HG02571 (cell line): ENCODE measurements around the gene FAM171A1.
"Not testable (repeated sequence)": the region's sequence is repeated elsewhere in the genome, so short reads cannot be mapped to it uniquely, and the experiment has no call there.

ENCODE experiments used
- ATAC-seq: cut with Tn5 transposase; IDR thresholded peaks from one replicate; pipeline ENCODE4 v1.9.1; 2021; ENCODE audit warnings: mild to moderate bottlenecking, moderate library complexity; ENCODE audit not compliant: unreplicated experiment

Gene FAM171A1

DNA sequence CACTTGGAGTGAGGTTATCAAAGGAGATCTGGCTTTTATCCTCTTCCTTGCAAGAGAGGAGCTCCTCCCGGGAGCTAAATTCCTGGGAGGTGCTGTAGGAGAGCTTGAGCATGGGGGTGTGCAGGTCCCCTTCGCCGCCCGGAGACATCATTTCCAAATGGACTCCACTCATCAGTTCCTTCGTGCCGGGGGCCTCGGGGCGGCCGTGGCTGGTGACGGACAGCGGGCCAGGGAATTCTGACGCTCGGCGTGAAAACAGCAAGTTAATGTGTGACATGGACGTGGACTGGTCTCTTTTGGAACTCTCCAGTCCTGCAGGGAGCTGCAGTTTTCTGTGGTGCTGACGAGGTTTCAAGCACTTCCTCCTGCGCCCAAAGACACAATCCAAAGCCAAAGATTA is 156.9 kb downstream of the FAM171A1 start:
- no peak for ATAC-seq

DNA sequence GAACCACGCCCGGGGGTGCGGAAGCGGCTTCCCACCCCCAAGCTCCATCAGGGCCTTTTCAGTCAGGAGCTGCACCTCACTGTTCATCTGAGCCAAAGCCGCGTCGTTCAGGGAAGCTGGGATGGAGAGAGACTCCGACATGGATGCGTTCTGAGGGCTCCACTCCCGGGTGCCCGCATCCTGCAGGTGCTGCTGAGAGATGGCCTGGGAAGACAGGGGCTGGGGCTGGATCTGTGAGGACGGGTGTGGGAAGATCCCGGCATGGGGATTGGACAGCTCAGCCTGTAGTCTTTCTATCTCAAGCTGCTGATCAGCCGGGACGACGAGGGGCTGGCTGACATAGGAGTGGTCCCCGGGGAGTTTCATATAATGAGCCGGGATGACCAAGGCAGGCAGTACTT is 157.6 kb downstream of the FAM171A1 start:
- ATAC-seq: no peak

DNA sequence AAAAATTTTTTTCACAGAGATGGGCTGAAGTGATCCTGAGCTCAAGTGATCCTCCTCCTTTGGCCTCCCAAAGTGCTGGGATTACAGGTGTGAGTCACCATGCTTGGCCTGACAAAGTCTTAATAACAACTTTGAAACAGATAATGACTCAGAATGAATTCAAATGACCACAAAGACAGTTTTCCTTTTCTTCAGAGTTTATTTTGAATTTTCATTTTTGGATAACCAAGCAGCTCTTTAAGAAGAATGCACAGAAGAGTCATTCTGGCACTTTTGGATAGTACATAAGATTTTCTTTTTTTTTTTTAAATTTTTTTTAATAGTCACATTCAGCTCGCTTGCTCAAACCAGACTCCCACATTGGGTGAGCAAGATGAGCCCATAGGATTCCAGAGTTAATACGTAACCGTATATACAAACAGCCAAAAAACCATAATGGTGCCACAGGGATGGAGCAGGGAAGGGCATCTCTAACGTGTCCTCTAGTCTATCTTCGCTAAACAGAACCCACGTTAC is 159.6 kb downstream of the FAM171A1 start:
- no peak for ATAC-seq

DNA sequence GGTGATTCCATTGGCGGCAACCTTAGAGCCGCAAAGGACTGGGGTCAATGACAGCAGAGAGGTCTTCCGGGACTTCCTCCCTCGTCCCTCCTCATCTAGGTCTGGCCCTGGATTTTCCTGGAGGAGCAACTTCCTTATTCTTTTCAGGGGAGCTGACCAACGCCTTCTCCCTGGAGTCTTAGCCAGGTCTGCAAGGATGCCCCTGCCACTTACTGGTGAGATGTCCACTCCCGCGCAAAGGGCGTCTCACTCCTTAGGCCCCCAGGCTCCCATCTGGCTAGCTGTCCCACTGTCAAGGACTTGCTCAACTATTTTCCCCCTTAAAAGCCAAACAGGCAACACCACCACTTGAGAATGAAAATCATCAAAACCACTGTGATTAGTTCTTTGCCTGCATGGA is 160.6 kb downstream of the FAM171A1 start:
- no peak for ATAC-seq

DNA sequence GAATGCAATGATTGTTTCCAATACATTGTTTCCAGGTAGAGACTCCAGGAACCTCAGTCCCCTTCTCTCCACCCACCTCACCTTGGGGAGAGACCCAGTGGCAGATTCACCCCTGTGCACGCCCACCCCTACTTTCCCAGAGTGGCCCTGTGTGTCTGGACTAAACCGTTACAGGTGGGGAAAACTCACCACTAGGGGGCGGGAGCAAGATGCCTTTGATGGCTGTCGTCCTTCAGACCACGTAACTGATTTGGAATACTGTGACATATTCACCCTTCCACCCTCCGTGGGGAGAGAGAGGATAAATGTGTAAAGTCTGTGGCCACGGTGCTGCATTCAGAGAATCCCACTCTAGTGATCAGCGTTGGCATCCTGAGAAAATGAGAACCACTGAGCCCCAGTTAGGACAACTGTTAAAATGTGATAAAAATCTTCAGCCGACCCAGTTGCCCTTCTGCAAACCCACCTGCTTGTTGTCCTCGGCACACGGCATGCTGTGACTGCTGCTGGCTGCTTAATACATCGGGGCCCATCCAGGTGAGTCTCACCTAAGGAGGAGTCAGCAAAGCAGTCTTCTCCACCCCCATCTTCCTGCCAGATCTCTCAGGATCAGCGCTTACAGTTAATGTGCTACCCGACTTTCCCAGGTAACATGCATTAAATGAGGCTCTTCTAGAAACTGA is 161.1 kb downstream of the FAM171A1 start:
- no peak for ATAC-seq

DNA sequence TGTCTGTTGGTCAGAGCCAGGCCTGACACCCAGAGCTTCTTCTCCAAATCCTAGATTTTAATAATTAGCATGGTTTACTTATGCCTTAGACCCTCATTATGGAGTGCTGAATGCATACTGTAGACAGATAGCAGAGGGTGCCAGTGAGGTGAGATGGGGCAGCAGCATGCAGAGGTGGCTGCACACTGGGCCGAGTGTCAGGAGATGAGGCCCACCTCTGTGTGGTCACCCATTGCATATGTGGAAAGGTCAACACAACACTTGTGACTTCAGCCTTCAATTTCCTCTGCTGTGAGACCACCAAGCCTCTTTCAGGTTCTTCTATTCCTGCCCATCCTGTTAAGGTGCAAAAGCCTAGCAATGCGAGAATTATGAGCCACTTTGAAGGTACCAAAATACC is 162.9 kb downstream of the FAM171A1 start:
- ATAC-seq: no peak

DNA sequence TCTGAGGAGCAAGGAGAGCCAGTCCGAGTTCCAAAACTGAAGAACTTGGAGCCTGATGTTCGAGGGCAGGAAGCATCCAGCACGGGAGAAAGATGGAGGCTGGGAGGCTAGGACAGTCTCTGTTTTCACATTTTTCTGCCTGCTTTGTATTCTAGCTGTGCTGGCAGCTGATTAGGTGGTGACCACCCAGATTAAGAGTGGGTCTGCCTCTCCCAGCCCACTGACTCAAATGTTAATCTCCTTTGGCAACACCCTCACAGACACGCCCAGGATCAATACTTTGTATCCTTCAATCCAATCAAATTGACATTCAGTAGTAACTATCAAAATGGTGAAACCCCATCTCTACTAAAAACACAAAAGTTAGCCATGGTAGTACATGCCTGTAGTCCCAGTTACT is 163.7 kb downstream of the FAM171A1 start:
- not testable (repeated sequence) for ATAC-seq

DNA sequence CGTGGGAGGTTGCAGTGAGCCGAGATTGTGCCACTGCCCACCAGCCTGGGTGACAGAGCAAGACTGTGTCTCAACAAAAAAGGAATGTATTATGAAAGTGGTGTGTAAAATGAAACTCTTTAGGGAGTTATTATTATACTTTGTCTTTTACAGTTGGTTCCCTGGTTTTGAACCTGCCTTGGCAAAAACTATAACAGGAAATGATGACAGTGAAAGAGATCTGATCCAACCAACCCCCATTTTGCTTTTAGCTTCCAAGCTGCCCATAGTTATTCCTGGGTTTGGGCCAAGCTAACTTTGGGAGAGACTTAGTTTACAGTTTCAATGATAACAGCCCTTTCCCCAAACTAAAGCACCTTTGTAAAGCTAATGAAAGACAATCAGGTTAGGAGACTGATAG is 168.4 kb downstream of the FAM171A1 start:
- ATAC-seq: no peak

DNA sequence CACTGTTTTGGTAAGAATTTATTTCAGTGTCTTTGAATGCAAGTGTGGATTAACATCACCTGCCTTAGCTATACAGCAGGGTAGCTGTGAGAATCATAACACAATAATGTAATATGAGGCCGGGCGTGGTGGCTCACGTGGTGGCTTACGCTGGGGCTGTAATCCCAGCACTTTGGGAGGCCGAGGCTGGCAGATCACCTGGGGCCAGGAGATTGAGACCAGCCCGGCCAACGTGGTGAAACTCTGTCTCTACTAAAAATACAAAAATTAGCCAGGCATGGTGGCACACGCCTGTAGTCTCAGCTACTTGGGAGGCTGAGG is 168.8 kb downstream of the FAM171A1 start:
- not testable (repeated sequence) for ATAC-seq

DNA sequence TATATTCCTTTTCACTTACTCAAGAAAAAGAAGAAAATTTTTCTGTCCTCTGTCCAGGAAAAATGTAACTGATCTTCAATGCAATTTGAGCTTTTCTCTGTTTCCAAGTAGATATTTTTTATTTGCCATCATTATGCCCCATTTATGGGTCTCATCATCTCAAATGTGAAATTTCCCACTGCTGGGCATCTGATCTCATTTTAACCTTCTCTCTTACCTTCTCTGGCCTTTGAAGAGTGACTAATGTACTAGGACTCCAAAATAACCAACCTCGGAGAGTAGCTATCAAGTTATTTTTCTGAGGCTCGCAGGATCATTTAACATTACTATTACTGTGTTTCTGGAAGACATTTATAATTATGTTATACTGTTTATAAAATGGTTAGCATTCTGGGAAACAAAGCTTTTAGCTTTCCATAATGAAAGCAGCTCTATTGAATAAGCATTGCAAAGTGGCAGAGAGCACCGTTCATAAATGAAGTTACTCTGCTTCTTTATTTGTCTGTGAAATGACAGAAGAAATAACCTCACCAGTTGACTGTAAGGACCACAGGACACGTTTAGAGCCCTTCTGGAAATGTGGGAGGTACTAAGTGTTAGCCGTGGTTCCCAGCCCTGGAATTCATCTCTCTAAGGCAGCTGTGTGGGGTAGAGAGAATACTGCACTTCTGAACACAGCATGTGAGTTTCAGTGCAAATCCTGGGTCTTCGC is 169.3 kb downstream of the FAM171A1 start:
- ATAC-seq: no peak

DNA sequence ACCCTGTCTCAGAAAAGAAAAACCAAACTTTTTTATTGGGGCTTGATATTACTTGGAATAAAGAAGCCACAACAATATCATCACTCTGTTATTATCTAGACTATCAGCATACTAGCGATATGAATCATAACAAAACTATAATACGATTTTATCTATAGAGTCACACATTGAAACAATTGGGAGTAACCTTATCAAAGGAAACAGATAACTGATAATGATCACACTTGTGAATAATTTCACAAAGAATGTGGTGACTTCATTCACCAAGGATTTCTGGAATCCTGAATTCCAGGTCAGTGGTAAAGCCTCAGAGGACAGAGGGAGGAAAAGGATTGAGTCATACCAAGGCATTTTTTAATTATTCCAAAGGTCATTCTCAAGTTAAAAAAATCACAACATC is 170.5 kb downstream of the FAM171A1 start:
- ATAC-seq: no peak

DNA sequence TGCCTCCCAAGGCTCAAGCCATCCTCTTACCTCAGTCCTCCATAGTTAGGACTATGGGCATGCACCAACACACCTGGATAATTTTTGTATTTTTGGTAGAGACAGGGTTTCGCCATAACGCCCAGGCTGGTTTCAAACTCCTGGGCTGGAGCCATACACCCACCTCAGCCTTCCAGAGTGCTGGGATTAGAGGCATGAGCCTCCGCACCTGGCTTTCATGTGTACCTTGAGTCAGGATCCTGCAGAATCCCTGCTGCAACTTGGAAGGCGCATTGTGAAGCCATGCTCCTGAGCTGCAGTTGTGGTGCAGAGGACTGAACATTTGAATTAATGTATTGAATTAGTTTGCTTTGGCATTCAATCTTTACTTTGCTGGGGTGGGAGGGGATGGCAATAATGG is 173.2 kb downstream of the FAM171A1 start:
- ATAC-seq: no peak

DNA sequence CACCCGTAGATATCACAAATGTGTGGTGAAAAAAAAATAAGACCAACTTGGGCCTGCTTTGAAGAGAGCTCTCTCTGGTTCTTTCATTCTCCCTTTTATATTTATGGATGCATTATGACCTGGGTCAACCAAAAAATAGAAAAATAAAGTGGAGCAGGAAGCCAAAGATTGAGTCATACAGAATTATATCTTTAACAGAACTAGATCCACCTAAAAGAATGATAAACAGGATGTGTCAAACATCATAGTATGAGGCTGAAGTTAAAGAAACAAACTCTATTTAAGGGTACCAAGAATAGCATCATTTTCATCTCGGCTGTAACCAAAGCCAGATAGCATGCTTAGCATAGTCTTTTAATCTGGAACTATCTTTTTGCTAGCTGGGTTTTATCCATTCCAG is 173.8 kb downstream of the FAM171A1 start:
- no peak for ATAC-seq

DNA sequence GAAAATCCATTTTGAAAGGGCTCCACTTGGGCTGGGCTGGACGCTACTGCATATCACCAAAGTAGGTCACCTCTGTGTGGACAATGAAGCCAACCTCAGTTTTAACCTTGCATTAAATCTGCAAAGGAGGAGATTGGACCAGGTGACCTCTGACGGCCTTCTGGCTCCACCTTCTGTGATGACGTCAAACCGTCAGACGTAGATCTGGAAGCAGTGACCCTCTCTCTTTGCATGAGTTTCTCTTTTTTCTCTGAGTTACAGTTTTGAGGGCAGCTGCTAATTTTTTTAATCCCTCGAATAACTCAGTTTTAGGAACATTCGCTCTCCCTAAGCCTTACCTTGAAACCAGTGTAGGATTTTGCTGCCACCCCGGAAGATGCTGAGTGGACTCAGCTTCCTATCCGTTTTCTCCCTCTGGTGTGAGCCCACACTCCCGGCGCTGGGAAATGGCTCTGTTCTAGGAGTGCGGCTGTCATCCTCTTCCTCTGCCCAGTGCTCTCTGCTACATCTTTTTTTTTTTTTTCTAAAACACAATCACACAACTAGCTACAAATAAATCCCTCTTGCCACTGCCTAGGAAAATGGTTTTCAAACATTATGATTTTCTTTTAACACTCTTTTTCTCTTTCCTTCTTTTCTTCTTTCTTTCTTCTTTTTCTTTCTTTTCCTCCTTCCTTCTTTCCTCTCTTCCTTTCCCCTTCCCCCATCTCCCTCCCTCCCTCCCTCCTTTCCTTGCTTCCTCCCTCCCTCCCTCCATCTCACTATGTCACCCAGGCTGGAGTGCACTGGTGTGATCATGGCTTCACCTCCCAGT is 174.9 kb downstream of the FAM171A1 start:
- ATAC-seq: no peak

DNA sequence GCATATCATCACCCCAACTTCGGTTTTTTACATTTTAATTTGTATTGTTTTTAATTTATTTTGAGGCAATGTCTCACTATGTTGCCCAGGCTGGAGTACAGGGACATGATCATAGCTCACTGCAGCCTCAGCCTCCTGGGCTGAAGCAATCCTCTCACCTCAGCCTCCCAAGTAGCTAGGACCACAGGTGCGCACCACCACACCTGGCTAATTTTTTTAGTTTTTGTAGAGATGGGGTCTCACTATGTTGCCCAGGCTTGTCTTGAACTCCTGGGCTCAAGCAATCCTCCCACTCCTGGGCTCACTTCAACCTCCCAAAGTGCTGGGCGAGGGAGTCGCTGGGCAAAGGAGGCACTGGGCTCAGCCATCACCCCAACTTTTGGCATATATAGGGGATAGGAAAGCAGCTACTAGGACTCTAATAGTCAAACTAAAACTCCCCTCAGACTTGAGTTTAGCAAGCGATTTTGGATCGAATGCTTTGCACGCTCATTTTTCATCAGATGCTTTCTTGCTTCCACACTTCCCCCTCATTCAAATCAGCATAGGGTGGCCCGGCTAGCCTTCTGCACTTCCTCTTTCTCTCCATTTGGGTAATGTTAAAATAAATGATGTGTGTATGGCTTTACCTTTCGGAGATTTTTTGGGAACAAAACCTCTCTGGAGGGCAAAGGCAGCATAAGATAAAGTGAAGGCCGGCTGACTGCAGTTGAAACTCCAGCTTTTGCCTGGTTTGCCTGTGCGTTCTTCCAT is 181.8 kb downstream of the FAM171A1 start:
- no peak for ATAC-seq

DNA sequence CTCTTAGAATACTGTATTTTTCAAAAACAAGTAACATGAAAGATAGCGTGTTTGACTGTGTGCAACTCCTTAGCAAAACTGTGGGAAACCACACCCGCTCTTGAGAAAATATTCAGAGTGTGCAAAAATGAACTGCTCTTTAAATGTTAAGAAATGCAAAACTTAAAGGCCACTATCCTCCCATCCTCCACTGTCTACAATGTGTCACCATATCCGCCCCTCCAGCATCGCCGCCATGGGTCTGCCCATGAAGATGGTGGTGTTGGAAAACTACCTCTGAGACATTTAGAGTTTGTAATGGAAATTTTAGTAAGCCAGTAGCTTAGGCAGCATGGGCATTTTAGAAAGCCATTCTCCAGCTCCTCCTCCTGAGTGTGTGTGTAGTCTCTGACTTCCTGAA is 182.5 kb downstream of the FAM171A1 start:
- no peak for ATAC-seq

DNA sequence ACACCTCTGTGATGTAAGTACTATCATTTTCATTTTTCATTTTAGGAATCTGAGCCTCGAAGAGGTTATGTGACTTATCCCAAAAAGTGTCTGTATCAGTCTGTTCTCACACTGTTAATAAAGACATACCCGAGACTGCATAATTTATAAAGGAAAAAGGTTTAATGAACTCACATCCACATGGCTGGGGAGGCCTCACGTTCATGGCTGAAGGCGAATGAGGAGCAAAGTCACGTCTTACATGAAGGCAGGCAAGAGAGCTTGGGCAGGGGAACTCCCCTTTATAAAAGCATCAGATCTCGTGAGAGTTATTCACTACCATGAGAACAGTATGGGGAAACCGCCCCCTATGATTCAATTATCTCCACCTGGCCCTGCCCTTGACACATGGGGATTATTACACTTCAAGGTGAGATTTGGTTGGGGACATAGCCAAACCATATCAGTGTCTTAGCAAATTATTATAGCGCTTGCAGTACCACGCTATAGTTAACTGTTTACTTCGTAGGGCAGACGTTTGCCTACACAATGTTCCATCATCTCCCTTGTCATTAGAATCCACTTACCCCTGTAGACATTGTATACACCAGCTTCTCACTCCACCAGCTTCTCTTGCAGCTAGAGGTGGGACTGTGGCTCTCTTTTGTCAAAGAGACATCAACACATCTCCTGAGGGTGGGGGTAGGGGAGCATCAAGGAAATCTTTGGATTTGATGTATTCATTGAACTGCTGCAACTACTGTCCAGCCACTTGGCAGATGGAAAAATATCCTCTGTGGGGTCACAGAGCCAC is 187.2 kb downstream of the FAM171A1 start:
- no peak for ATAC-seq

DNA sequence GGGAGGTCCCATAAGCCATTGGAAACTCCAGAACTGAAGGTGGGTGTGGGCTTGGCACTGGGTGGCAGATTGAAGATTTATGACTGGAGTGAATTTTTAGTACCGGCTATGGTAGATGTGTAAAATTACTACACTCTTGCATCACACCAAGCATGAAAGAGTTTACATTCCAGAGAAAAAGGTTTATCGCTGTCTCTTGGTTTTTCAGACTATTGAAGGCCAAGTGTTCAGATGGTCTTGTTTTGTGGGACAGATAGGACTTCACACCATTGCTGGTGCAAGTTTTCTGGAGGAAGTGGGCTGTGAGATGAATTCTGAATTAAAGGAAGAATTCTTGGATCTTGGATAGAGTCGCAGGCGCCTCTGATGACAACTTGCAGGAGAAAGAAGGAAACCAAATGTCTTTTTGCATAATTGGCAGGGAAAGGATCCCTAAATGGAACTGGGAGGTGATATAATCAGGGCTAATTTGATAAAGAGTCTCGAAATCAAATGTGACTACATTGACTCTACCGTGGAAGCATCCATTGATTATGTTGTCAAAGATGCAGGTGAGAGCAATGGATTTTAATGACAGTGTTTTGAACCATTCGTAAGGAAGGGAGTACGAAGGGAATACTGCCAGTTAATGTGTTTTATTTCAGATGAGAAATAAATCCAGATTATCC is 188.4 kb downstream of the FAM171A1 start:
- ATAC-seq: no peak

DNA sequence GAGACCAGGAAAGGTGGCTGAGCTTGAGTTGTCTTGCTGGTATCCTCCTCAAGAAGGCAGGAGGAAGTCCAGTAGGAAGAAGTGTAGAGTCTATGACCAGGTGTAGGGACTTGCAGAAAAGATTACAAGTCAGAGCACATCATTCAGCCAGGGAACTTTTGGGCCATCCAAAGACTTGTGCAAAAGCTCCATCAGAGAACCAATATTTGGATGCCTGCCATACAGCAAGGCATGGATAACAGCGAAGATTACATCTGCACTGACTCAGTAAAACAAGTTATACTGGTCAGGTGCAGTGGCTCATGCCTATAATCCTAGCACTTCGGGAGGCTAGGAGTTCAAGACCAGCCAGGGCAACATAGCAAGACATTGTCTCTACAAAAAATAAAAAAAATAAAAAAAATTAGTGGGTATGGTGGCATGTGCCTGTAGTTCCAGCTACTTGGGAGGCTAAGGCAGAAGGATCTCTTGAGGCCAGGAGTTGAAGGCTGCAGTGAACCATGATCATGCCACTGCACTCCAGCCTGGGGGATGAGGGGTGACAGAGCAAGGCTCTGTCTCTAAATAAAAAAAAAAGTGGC is 189.4 kb downstream of the FAM171A1 start:
- ATAC-seq: no peak
